HG02588 (cell line): ENCODE measurements around the gene CLDN34.

Source experiments
- ATAC-seq: cut with Tn5 transposase; IDR thresholded peaks from one replicate; pipeline ENCODE4 v1.9.1; 2021; ENCODE audit warnings: mild to moderate bottlenecking, moderate library complexity; ENCODE audit not compliant: unreplicated experiment

Gene CLDN34

DNA sequence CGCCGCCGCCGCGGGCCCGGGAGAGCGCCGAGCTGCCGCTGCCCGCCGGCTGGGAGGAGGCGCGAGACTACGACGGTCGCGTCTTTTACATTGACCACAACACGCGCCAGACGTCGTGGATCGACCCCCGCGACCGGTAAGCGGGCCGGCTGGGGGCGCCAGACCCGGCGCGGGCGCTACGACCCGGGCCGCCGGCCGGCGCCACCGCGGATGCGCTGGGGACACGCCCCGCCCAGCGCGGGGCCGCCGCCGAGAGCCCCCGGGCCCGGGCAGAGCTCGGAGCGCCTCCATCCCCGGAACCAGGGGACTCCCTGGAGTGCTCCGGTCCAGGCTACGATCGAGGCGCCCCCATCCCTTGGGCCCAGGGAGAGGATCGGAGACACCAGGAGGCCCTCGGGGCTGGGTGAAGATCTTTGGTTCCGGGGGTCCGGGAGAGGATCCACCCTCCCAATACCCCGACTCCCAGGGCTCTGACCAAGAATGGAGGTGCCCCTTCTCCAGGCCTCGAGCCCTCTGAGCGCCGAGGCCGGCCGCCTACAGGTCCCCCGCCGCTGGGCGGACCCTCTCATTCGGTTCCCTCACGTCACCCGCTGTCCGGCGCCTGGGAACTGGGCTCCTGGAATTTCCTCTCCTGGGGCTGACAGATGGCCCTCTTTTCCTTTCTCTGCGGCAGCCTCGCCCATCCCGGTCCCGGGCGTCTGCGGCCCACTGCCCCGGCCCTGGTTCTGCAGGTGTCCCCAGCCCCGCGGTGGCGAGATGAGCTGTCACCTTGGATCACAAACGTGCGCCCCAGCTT, 48.8 kb downstream of the CLDN34 start:
- ATAC-seq: peak; percentile 16

DNA sequence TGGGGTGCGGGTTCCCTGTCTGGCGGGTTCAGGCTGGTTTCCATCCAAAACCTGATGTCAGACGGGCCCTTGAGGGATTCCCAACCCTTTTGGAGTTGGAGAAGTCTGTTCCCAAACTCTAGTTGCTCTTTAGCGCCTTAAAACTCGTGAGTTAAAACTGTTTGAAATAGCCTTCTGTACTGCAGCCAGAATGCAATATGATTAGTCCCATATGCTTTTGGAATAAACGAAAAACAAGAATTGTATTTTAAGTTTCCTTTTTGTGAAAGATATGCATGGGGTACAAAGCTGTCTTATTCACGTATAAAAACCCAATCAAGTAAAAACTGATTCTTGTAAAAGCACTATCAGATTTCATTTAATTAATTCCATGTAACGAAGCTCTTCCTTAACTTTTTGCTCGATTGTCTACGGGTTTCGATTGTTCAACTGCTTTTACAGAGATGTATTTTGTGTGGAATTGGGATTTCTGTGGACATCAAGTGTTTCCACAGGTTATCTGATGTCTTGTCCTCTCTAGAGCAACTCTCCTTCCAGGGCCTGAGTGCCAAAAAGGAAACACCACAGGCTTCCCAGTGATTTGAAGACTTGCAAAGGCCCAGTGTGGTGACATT, 49.5 kb downstream of the CLDN34 start:
- no peak for ATAC-seq

DNA sequence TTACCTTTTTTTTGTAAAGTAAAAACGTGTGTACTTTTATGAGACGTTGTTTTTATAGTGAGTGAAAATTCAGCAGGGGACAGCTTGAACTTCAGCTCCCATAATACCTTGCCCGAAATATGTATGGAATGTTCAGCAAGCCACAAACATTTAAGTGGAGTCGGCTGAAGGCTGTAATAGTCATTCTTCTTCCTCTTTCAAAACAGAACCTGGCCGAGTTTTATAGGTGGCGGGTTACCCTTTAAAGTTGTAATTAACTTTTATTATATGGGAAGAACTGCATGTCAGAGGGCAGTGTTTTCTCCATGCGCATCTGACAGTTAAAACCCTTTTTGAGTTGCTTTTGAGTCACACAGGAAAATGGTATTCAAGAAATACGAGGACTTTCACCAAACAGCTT, 50.7 kb downstream of the CLDN34 start:
- no peak for ATAC-seq
